Stimulated activated naive CD8-positive, alpha-beta T cell treated with anti-CD3 and anti-CD28 coated beads, Interleukin-15, amount 100 ng/mL, for 72 hours (primary cell): ENCODE results near the gene TSEN34.
"Not testable (repeated sequence)": the region's sequence is repeated elsewhere in the genome, so short reads cannot be mapped to it uniquely, and the experiment has no call there.

ENCODE experiments used
- ATAC-seq: fragments of 150-1000 bp; cut with Tn5 transposase; 2 replicates; pipeline ENCODE4 v1.10.0; 2021; ENCODE audit warnings: mild to moderate bottlenecking, moderate library complexity
- DNase-seq, 2 donors: peaks; one replicate each; pipeline ENCODE4 v3.0.0; 2021 to 2022
- H3K27ac Mint-ChIP-seq, 2 donors: one replicate each; pipeline ENCODE4 v1.8.0; 2022; ENCODE audit warnings: mild to moderate bottlenecking in 2 of 2, mixed read lengths in 2 of 2, moderate library complexity in 2 of 2
- H3K27me3 Mint-ChIP-seq: one replicate; pipeline ENCODE4 v1.8.0; 2022; ENCODE audit warnings: mixed read lengths
- H3K4me1 Mint-ChIP-seq: one replicate; pipeline ENCODE4 v1.8.0; 2022; ENCODE audit warnings: mild to moderate bottlenecking, mixed read lengths
- H3K4me3 Mint-ChIP-seq, 2 donors: one replicate each; pipeline ENCODE4 v1.8.0; 2022; ENCODE audit warnings: mild to moderate bottlenecking in 2 of 2, mixed read lengths in 2 of 2, moderate library complexity in 1 of 2
- H3K9me3 Mint-ChIP-seq, 2 donors: one replicate each; pipeline ENCODE4 v1.8.0; 2022; ENCODE audit warnings: mixed read lengths in 2 of 2

The TSEN34 gene

DNA sequence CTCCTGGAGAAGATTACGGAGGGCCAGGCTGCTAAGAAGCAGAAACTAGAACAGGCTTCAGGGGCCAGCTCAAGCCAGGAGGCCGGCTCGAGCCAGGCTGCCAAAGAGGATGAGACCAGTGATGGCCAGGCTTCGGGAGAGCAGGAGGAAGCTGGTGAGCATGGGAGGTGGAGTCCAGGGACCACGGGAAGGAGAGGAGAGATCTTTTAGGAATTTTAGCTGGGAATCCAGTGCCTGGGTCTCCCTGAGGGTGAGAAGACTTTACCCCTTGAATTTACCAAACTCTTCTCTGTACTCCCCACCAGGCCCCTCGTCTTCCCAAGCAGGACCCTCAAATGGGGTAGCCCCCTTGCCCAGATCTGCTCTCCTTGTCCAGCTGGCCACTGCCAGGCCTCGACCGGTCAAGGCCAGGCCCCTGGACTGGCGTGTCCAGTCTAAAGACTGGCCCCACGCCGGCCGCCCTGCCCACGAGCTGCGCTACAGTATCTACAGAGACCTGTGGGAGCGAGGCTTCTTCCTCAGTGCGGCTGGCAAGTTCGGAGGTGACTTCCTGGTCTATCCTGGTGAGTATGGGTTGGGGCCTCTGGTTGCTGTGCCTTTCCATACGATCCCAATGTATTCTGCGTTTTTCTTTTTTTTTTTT lies 824 bp downstream of the TSEN34 start:
- H3K27ac Mint-ChIP-seq = peak overlapping the region; percentile 94 to 95
- no peaks in the 10 kb centered on the region for H3K27me3 Mint-ChIP-seq
- peaks cover 43% of the 10 kb centered on the region for H3K4me1 Mint-ChIP-seq
- DNase-seq = no peak
- peak overlapping the region; percentile 88 to 90 for H3K4me3 Mint-ChIP-seq
- H3K9me3 Mint-ChIP-seq = no peaks in the 10 kb centered on the region
- no peak for ATAC-seq

DNA sequence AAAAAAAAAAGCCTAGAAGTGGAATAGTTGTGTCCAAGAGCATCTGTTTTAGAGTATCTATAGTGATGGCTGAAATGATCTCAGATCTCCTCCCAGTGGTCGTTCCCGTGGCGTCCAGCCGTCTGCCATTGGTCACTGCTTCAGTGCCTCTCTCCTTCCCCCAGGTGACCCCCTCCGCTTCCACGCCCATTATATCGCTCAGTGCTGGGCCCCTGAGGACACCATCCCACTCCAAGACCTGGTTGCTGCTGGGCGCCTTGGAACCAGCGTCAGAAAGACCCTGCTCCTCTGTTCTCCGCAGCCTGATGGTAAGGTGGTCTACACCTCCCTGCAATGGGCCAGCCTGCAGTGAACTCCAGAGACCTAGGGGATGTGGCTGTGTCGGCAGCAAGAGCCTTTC lies 1.9 kb downstream of the TSEN34 start:
- no peak for DNase-seq
- Mint-ChIP-seq H3K9me3 (no peaks in the 10 kb centered on the region), H3K27ac (peak overlapping the region in 1 of 2 donors; percentile 71), H3K4me1 (peaks cover 32% of the 10 kb centered on the region), H3K4me3 (peak overlapping the region; percentile 19 to 39), H3K27me3 (no peaks in the 10 kb centered on the region)
- ATAC-seq = no peak

DNA sequence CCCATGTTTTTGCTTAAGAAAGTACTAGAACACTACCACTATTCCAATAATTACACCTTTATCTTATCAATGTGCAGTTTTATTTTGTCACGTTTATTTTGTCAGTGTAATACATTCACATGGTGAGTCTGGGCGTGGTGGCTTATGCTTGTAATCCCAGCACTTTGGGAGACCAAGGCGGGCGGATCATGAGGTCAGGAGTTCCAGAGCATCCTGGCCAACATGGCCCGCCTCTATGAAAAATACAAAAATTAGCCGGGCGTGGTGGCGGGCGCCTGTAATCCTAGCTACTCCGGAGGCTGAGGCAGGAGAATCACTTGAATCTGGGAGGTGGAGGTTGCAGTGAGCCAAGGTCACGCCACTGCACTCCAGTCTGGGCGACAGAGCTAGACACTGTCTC lies 3.4 kb downstream of the TSEN34 start:
- peaks cover 28% of the 10 kb centered on the region for H3K4me1 Mint-ChIP-seq
- not testable (repeated sequence) for H3K27me3 Mint-ChIP-seq, H3K4me3 Mint-ChIP-seq, H3K9me3 Mint-ChIP-seq, DNase-seq, ATAC-seq, H3K27ac Mint-ChIP-seq

DNA sequence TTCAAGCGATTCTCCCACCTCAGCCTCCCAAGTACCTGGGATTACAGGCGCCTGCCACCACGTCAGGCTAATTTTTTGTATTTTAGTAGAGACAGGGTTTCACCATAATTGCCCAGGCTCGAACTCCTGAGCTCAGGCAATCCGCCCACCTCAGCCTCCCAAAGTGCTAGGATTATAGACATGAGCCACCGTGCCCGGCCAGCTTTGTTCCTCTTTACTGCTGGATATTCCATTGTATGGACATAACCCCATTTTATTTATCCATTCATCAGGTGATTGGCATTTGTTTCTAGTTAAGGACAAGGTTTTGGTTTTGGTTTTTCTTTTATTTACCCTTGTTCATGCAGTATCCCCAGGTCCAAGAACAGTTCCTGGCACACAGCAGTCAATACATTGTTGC lies 5.4 kb downstream of the TSEN34 start:
- no peaks in the 10 kb centered on the region for H3K27me3 Mint-ChIP-seq
- H3K9me3 Mint-ChIP-seq = no peaks in the 10 kb centered on the region
- peaks cover 35% of the 10 kb centered on the region for H3K4me1 Mint-ChIP-seq
- no peak overlapping the region for H3K27ac Mint-ChIP-seq
- no peak for ATAC-seq
- no peak overlapping the region for H3K4me3 Mint-ChIP-seq
- no peak for DNase-seq

DNA sequence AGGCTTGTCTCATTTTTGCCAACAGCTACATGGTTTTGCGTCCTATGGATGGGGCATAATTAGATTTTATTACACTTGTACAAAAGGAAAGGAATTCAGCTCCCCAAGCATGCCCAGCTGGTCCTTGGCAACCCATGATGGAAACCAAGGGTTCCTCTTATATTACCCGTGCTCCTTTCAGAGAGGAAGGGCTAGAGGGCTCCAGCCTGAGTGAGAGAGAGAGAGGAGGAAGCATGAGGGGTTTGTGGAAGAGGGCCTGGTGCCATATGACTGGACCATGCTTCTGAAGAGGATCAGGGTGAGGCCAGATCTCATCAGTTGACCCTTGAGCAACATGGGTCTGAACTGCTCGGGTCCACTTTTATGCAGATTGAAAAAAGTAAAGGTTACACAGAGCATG lies 6.0 kb downstream of the TSEN34 start:
- Mint-ChIP-seq H3K27me3 (no peaks in the 10 kb centered on the region), H3K27ac (no peak overlapping the region), H3K4me1 (peaks cover 35% of the 10 kb centered on the region), H3K9me3 (no peaks in the 10 kb centered on the region), H3K4me3 (no peak overlapping the region)
- ATAC-seq (no peak), DNase-seq (no peak)

DNA sequence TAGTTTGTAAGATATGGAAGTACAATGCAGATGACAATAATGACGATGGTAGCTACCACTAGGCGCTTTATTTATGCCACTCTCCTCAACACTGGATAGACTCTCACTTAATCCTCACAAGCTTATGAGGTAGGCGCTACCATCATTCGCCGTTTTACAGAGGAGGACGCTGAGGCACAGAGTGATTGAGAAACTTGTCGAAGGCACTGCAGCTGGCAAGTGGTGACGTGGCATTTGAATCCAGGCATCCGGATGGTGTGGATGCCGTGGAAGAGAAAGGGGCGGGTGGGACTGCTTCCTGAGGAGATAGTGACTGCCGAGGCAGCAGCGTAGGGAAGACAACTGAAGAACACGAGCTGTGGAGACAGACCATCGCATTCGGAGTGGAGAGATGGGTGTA lies 8.3 kb downstream of the TSEN34 start:
- no peaks in the 10 kb centered on the region for H3K9me3 Mint-ChIP-seq
- ATAC-seq (no peak), DNase-seq (no peak)
- peaks cover 43% of the 10 kb centered on the region for H3K4me1 Mint-ChIP-seq
- H3K27ac Mint-ChIP-seq = peak overlapping the region in 1 of 2 donors; percentile 49
- peak overlapping the region; percentile 74 to 76 for H3K4me3 Mint-ChIP-seq
- H3K27me3 Mint-ChIP-seq = no peaks in the 10 kb centered on the region

DNA sequence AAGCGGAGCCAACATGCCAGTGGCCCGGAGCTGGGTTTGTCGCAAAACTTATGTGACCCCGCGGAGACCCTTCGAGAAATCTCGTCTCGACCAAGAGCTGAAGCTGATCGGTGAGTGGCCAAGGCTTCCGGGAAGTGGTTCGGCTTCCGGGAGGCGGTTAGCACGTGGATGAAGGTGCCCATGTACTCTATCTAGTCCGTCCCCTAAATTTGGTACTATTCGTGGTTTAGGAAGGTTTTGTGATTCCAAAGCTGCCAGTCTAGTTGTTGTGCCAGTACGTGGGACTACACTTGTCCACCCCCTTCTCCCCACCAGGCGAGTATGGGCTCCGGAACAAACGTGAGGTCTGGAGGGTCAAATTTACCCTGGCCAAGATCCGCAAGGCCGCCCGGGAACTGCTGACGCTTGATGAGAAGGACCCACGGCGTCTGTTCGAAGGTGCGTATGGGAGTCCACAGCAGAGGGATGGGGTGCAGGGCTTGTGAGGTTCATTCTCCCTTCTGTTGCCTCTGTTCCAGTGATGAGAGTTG lies 10.1 kb downstream of the TSEN34 start:
- Mint-ChIP-seq H3K27ac (peak overlapping the region; percentile 99), H3K9me3 (no peaks in the 10 kb centered on the region), H3K4me3 (peak overlapping the region; percentile 89 to 98), H3K4me1 (peaks cover 61% of the 10 kb centered on the region), H3K27me3 (no peaks in the 10 kb centered on the region)
- DNase-seq (no peak), ATAC-seq (peak; percentile 34)

DNA sequence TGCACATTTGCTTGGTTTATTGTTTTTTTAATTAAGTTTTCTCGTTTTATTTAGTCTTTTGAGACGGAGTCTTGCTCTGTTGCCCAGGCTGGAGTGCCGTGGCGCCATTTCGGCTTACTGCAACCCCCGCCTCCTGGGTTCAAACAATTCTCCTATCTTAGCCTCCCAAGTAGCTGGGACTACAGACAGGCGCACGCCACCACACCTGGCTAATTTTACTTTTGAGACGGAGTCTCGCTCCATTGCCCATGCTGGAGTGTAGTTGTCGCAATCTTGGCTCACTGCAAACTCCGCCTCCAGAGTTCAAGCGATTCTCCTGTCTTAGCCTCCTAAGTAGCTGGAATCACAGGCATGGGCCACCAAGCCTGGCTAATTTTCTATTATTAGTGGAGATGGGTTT lies 10.9 kb downstream of the TSEN34 start:
- Mint-ChIP-seq H3K4me1 (peaks cover 68% of the 10 kb centered on the region), H3K27me3 (no peaks in the 10 kb centered on the region), H3K9me3 (no peaks in the 10 kb centered on the region), H3K4me3 (peak overlapping the region; percentile 89 to 98), H3K27ac (peak overlapping the region; percentile 99)
- no peak for DNase-seq
- no peak for ATAC-seq

DNA sequence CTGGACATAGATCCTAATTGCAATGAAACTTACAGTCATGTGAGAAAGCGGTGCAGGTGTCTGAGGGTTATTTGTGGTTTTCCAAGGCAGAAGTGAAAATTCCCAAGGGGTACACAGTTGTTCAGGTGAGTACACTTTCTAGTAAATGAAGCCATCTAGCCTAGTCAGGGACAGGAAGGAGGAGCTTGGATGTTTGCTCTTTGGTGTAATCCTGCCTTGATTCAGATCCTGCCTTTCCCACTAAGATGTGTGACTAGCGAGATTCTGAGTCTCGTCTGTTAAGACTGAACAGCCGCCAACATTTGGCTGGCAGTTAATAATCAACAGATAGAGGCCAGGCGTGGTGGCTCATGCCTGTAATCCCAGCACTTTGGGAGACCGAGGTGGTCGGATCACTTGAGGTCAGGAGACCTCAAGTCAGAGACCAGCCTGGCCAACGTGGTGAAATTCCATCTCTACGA lies 12.1 kb downstream of the TSEN34 start:
- no peak for DNase-seq

DNA sequence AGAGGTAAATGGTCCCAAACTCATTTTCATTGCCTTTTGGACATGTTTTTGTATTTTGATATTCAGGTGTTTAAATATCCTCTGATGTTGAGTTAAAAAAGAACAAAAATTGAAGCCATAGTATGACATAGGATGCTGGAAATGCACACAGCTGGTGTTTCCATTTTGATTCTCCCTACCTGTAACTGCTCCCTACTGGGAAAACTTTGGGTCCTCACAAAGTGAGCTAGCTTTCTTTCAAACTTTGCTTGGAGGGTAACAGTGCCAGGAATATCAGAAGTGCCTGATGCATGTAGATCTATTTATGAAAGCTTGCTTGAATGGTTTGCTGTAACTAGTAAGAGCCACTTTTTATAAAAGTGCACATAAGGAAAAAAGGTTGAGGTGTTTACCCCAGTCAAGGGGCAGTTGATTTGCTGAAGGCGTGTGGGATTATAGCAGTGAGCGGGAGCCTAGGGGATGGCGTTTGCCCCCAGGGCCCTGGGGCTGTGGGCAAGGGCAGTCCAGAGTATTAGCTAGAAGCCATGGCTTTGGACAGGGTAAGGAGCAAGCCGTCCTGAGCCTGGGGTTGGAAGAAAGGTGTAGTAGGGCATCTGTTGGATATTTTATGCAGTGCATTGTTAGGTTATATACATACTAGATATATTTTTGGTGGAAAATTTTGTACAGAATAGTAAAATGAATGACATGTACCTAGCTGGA lies 13.8 kb downstream of the TSEN34 start:
- ATAC-seq (no peak), DNase-seq (no peak)
- Mint-ChIP-seq H3K4me3 (peak overlapping the region; percentile 55 to 98), H3K27me3 (no peaks in the 10 kb centered on the region), H3K4me1 (peaks cover 90% of the 10 kb centered on the region), H3K27ac (no peak overlapping the region), H3K9me3 (no peaks in the 10 kb centered on the region)

More for the DNA sequence above, 12.1 kb downstream of the TSEN34 start:
- H3K4me3 Mint-ChIP-seq = peak overlapping the region; percentile 89 to 98
- peak overlapping the region in 1 of 2 donors; percentile 89 for H3K27ac Mint-ChIP-seq
- ATAC-seq = no peak
- no peaks in the 10 kb centered on the region for H3K9me3 Mint-ChIP-seq
- H3K27me3 Mint-ChIP-seq = no peaks in the 10 kb centered on the region
- peaks cover 80% of the 10 kb centered on the region for H3K4me1 Mint-ChIP-seq

DNA sequence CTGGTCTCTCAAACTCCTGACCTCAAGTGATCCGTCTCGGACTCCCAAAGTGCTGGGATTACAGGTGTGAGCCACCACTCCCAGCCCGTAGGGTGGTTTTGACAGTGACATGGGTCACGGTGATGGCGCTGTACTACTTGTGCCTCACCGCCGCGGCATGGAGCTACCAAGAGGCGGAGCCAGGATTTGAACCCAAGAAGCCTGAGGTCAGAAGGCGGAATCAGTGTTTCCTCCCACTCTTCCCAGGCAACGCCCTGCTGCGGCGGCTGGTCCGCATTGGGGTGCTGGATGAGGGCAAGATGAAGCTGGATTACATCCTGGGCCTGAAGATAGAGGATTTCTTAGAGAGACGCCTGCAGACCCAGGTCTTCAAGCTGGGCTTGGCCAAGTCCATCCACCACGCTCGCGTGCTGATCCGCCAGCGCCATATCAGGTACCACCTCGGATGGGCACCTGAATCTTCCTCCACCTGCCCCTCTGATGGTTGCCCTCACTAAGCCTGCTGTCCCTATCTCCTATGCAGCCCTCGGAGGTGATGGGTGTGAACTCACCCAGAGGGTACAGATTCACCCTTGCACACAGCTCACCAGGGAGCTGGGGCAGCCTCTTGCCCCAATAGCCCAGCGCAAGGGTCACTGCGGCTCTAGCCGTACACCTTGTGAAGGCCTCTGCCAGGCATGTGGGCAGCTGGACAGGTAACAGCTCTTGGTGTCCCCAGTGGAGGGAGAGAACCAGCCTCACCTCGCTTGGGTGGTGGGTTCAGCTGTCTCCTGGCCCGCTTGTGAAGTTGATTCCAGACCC lies 15.1 kb downstream of the TSEN34 start:
- H3K27ac Mint-ChIP-seq = peak overlapping the region; percentile 33 to 71
- peaks cover 99% of the 10 kb centered on the region for H3K4me1 Mint-ChIP-seq
- H3K4me3 Mint-ChIP-seq = peak overlapping the region; percentile 26 to 49
- no peaks in the 10 kb centered on the region for H3K9me3 Mint-ChIP-seq
- DNase-seq (no peak), ATAC-seq (no peak)
- no peaks in the 10 kb centered on the region for H3K27me3 Mint-ChIP-seq

DNA sequence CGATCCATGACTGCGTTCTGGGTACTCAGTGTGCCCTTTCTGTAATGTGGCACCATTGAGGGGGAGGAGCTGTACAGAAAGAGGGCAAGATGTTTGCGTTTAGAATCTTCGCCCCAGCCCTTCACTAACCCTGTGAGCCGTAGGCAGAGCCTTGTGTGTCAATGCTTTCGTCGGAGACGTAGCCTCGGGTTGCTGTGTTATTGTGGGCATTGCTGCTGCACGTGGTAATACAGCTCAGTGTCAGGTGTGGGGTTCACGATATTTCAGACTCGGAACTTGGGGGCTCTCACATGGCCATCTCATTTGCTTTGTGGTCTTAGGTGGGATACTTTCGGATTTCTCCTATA lies 15.7 kb downstream of the TSEN34 start:
- Mint-ChIP-seq H3K27ac (peak overlapping the region; percentile 15 to 33), H3K27me3 (no peaks in the 10 kb centered on the region), H3K9me3 (no peaks in the 10 kb centered on the region), H3K4me3 (peak overlapping the region; percentile 26 to 49), H3K4me1 (peaks cover 96% of the 10 kb centered on the region)
- ATAC-seq (no peak), DNase-seq (no peak)

DNA sequence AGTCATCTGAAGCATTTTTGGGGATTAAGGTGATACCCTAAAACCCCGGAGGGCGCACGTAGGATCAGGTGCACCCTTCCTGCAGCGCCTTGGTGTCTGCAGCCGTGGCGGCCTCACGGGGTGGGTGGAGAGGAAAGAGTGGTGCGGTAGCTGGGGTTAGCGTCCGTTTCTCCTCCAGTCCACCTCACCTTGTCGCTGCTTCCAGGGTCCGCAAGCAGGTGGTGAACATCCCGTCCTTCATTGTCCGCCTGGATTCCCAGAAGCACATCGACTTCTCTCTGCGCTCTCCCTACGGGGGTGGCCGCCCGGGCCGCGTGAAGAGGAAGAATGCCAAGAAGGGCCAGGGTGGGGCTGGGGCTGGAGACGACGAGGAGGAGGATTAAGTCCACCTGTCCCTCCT lies 16.1 kb downstream of the TSEN34 start:
- Mint-ChIP-seq H3K27ac (peak overlapping the region in 1 of 2 donors; percentile 90), H3K4me3 (peak overlapping the region; percentile 46 to 49), H3K4me1 (peaks cover 92% of the 10 kb centered on the region)
- not testable (repeated sequence) for ATAC-seq, H3K9me3 Mint-ChIP-seq, H3K27me3 Mint-ChIP-seq, DNase-seq

DNA sequence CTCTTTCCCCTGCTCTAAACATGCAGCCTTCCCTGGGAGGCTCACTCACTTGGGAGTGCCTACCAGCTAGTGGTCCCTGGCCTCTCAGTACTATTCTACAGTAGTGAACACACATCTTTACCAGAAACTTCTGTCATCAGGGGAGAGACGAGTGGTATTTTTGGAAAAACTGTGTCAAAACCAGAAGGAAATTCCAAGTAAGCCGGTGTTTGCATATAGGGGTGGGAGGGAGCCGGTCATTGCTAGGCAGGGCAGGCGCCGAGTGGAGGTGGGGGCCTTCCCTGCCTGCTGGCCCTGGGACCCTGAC lies 16.5 kb downstream of the TSEN34 start:
- H3K4me3 Mint-ChIP-seq = peak overlapping the region; percentile 46 to 49

DNA sequence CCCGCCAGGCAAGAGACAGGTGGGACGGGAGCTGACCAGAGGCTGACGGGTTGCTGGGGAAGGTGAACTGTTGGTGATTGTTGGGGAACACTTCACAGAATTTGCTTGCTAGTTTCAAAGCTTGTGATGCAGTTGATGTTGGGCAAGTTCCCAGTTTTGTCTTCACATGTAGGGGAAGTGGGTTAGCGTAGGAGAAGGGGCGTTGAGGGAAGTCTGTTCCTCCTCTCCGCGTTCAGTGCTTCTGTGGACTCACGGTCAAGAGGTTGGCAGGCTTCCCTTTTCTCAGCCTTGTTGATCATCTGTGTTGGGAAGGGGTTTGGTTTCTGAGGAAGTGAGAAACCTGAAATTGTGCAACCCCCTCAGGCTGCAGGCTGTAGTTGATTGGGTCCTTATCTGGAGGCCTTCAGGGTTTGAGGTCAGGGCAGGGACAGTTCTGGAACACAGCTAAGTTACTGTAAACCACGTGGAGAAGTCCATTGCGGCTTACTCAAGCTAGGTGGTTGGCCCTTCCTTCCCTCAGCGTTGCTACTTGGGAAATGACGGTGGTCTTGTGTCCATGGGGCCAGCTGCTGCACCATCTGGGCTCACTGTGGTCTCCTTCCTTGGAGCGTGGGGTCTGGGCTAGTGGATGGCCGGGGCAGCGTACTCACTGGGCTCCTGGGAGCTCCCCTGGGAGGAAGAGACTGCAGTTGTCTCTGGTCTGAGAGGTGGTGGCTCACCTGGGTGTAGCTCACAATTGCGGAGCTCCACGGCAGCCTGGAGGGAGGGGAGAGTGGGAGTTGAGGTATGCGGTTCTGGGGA lies 17.1 kb downstream of the TSEN34 start:
- Mint-ChIP-seq H3K27ac (peak overlapping the region; percentile 64 to 90), H3K27me3 (no peaks in the 10 kb centered on the region), H3K4me3 (peak overlapping the region; percentile 46 to 49), H3K4me1 (peaks cover 83% of the 10 kb centered on the region), H3K9me3 (no peaks in the 10 kb centered on the region)
- DNase-seq (peak in 1 of 2 donors; percentile 65), ATAC-seq (peak; percentile 36)

More for the DNA sequence above, 16.5 kb downstream of the TSEN34 start:
- Mint-ChIP-seq H3K4me1 (peaks cover 88% of the 10 kb centered on the region), H3K9me3 (no peaks in the 10 kb centered on the region), H3K27me3 (no peaks in the 10 kb centered on the region), H3K27ac (peak overlapping the region; percentile 3 to 90)
- ATAC-seq (no peak), DNase-seq (no peak)
